ENCODE results near the gene TBX5.

The TBX5 gene

GRCh38 chr12:114405519-114406271 lies at the start of gene TBX5:
Gene TBX5, minus strand, starts transcription at chr12:114406144. Its CDS starts 2,246 bp downstream, at chr12:114403898.
- DNase-seq (ENCODE audit: low read depth in 3 of 3): no peak

GRCh38 chr12:114451657-114452056 lies 45.7 kb upstream of the TBX5 start:
- no peak for DNase-seq (ENCODE audit: low read depth in 3 of 3)

- no peak for DNase-seq (ENCODE audit: low read depth in 3 of 3)
Measured at GRCh38 chr12:114450515-114451300, 44.8 kb upstream of the TBX5 start.

- DNase-seq (ENCODE audit: low read depth in 3 of 3): no peak
Measured at GRCh38 chr12:114450019-114450418, 44.1 kb upstream of the TBX5 start.

- DNase-seq (ENCODE audit: low read depth in 3 of 3): no peak
Measured at GRCh38 chr12:114448618-114448933, 42.6 kb upstream of the TBX5 start.

- DNase-seq (ENCODE audit: low read depth in 3 of 3): no peak
Measured at GRCh38 chr12:114447799-114448617, 42.1 kb upstream of the TBX5 start.

- DNase-seq (ENCODE audit: low read depth in 3 of 3): no peak
Measured at GRCh38 chr12:114447274-114447716, 41.4 kb upstream of the TBX5 start.

GRCh38 chr12:114445401-114446323 lies 39.7 kb upstream of the TBX5 start:
- DNase-seq (ENCODE audit: low read depth in 3 of 3): no peak

- no peak for DNase-seq (ENCODE audit: low read depth in 3 of 3)
Measured at GRCh38 chr12:114444422-114445279, 38.7 kb upstream of the TBX5 start.

- DNase-seq (ENCODE audit: low read depth in 3 of 3): no peak
Measured at GRCh38 chr12:114443607-114444421, 37.9 kb upstream of the TBX5 start.

GRCh38 chr12:114442578-114442977 lies 36.6 kb upstream of the TBX5 start:
- DNase-seq (ENCODE audit: low read depth in 3 of 3): no peak

GRCh38 chr12:114441545-114441944 lies 35.6 kb upstream of the TBX5 start:
- no peak for DNase-seq (ENCODE audit: low read depth in 3 of 3)

GRCh38 chr12:114441039-114441383 lies 35.1 kb upstream of the TBX5 start:
- DNase-seq (ENCODE audit: low read depth in 3 of 3): no peak

- DNase-seq (ENCODE audit: low read depth in 3 of 3): no peak
Measured at GRCh38 chr12:114440270-114441038, 34.5 kb upstream of the TBX5 start.

- no peak for DNase-seq (ENCODE audit: low read depth in 3 of 3)
Measured at GRCh38 chr12:114439817-114440216, 33.9 kb upstream of the TBX5 start.

GRCh38 chr12:114439261-114439683 lies 33.3 kb upstream of the TBX5 start:
- no peak for DNase-seq (ENCODE audit: low read depth in 3 of 3)

GRCh38 chr12:114438635-114439256 lies 32.8 kb upstream of the TBX5 start:
- no peak for DNase-seq (ENCODE audit: low read depth in 3 of 3)

GRCh38 chr12:114434341-114434740 lies 28.4 kb upstream of the TBX5 start:
- DNase-seq (ENCODE audit: low read depth in 3 of 3): no peak

Data from stimulated activated CD4-positive, alpha-beta T cell treated with anti-CD3 and anti-CD28 coated beads, TNF-alpha, amount 100 ng/mL, for 48 hours (primary cell).